HG03108 (cell line): Measurements from ENCODE around the gene MICAL3.

ENCODE experiments used
- ATAC-seq: cut with Tn5 transposase; IDR thresholded peaks from one replicate; pipeline ENCODE4 v1.9.1; 2021; ENCODE audit warnings: moderate library complexity; ENCODE audit not compliant: unreplicated experiment

The MICAL3 gene

GRCh38 chr22:17974703-17975372 is 49.5 kb downstream of the MICAL3 start:
- no peak for ATAC-seq

- no peak for ATAC-seq
Measured at GRCh38 chr22:17974087-17974486, 50.3 kb downstream of the MICAL3 start.

GRCh38 chr22:17973217-17973616 is 51.1 kb downstream of the MICAL3 start:
- no peak for ATAC-seq

- no peak for ATAC-seq
Measured at GRCh38 chr22:17972385-17973191, 51.8 kb downstream of the MICAL3 start.

- no peak for ATAC-seq
Measured at GRCh38 chr22:17971711-17972110, 52.6 kb downstream of the MICAL3 start.

GRCh38 chr22:17970201-17970708 is 54.1 kb downstream of the MICAL3 start:
- no peak for ATAC-seq

- no peak for ATAC-seq
Measured at GRCh38 chr22:17969701-17970113, 54.7 kb downstream of the MICAL3 start.

GRCh38 chr22:17968126-17968525 is 56.2 kb downstream of the MICAL3 start:
- no peak for ATAC-seq

- ATAC-seq, result no peak
Measured at GRCh38 chr22:17966403-17966717, 58.0 kb downstream of the MICAL3 start.

- no peak for ATAC-seq
Measured at GRCh38 chr22:17965538-17966402, 58.6 kb downstream of the MICAL3 start.

- peak; percentile 83 for ATAC-seq
Measured at GRCh38 chr22:17964643-17965042, 59.7 kb downstream of the MICAL3 start.

GRCh38 chr22:17964156-17964555 is 60.2 kb downstream of the MICAL3 start:
- no peak for ATAC-seq

- no peak for ATAC-seq
Measured at GRCh38 chr22:17963015-17963414, 61.3 kb downstream of the MICAL3 start.

- no peak for ATAC-seq
Measured at GRCh38 chr22:17962168-17962567, 62.2 kb downstream of the MICAL3 start.

- ATAC-seq, result no peak
Measured at GRCh38 chr22:17961446-17961729, 63.0 kb downstream of the MICAL3 start.

GRCh38 chr22:17960695-17961445 is 63.5 kb downstream of the MICAL3 start:
- ATAC-seq, result no peak

GRCh38 chr22:17960011-17960410 is 64.3 kb downstream of the MICAL3 start:
- no peak for ATAC-seq

- ATAC-seq, result no peak
Measured at GRCh38 chr22:17958166-17958565, 66.2 kb downstream of the MICAL3 start.

GRCh38 chr22:17957693-17958092 is 66.7 kb downstream of the MICAL3 start:
- ATAC-seq, result no peak

GRCh38 chr22:17957204-17957603 is 67.2 kb downstream of the MICAL3 start:
- ATAC-seq, result no peak

- no peak for ATAC-seq
Measured at GRCh38 chr22:17956630-17957029, 67.7 kb downstream of the MICAL3 start.
